K562 (cell line): ENCODE data around the gene TPPP. TPM values are rescaled to one million over a fixed set of nuclear protein-coding genes. Genes with fewer than 3 reads are reported as not detected.

Experiments used
- ATAC-seq: fragments of 200-7000 bp; cut with Tn5 transposase; 3 replicates; pipeline ENCODE4 v1.9.1; 2020; ENCODE audit warnings: moderate library complexity
- BruUV-seq: library from RNA; stranded (reverse); fragments of 400-500 nt; replicated peaks from 2 replicates; lab custom pipeline; 2021; lab: Mats Ljungman, UMichigan
- CTCF ChIA-PET: fragments of 300-600 bp; formaldehyde crosslinking; extraction: SDS; loops from one replicate; lab custom pipeline; 2021; ENCODE audit warnings: low intra/inter-chr PET ratio; lab: Yijun Ruan, JAX
- POLR2A ChIA-PET: fragments of 300-600, 350-650 bp; sonication (Branson Sonifier 250); formaldehyde crosslinking; extraction: SDS; loops from one replicate; lab custom pipeline; 2021; ENCODE audit warnings: antibody characterized with exemption, inconsistent platforms; lab: Yijun Ruan, JAX
- DNase-seq, 4 experiments: peaks; one replicate each; pipeline versions ENCODE4 v3.0.0 to v3.0.0-alpha.2; 2011 to 2018; ENCODE audit warnings: low spot score in 3 of 4, mixed read lengths in 3 of 4; ENCODE audit errors: extremely low read depth in 1 of 4
- FAIRE-seq: peaks from 2 replicates; lab custom pipeline; 2011; peaks lifted over from hg19 to GRCh38; lab: Jason Lieb, UNC
- H2AFZ ChIP-seq: 2 replicates; pipeline ENCODE4 v1.6.0; 2011; ENCODE audit warnings: low read depth, low read length, control low read depth, inconsistent platforms
- H3K27ac ChIP-seq: fragments of 200-600 bp; 3 replicates; pipeline ENCODE4 v1.8.0; 2011; ENCODE audit warnings: low read depth, mild to moderate bottlenecking, control low read depth, inconsistent platforms, low read length, moderate library complexity, mixed read lengths; ENCODE audit errors: extremely low read depth
- H3K27me3 ChIP-seq, 2 experiments: fragments of 300-600 bp in 1 of 2; 2 replicates in 1 of 2; 3 replicates in 1 of 2; pipeline versions ENCODE4 v1.6.0 to v1.8.0; 2011; ENCODE audit warnings: inconsistent platforms in 2 of 2, low read length in 2 of 2, mild to moderate bottlenecking in 1 of 2, mixed read lengths in 1 of 2, moderate library complexity in 1 of 2; ENCODE audit not compliant: control insufficient read depth in 2 of 2, insufficient read depth in 2 of 2
- H3K36me3 ChIP-seq: fragments of 300-600 bp; 3 replicates; pipeline ENCODE4 v1.8.0; 2011; ENCODE audit warnings: mild to moderate bottlenecking, low read length, inconsistent platforms; ENCODE audit not compliant: control insufficient read depth, insufficient read depth
- H3K4me1 ChIP-seq, 2 experiments: fragments of 200-600 bp in 1 of 2; replicated peaks in 1 of 2; 2 replicates in 1 of 2; 3 replicates in 1 of 2; pipeline versions ENCODE4 v1.5.1 to v1.8.0; 2011; ENCODE audit warnings: inconsistent platforms in 2 of 2, low read length in 2 of 2, mild to moderate bottlenecking in 1 of 2, mixed read lengths in 1 of 2, moderate library complexity in 1 of 2; ENCODE audit not compliant: control insufficient read depth in 2 of 2, insufficient read depth in 2 of 2
- H3K4me2 ChIP-seq: 2 replicates; pipeline ENCODE4 v1.6.1; 2011; ENCODE audit warnings: low read length, control low read depth, inconsistent platforms, mixed read lengths; ENCODE audit not compliant: insufficient read depth
- H3K4me3 ChIP-seq: fragments of 200-600 bp; sonication (generic), shearing (Covaris generic); 2 replicates; pipeline ENCODE4 v1.5.1; 2016; ENCODE audit warnings: control low read depth, inconsistent platforms
- H3K79me2 ChIP-seq: fragments of 200-600 bp; 3 replicates; pipeline ENCODE4 v1.8.0; 2011; ENCODE audit warnings: low read length, inconsistent platforms; ENCODE audit not compliant: control insufficient read depth, insufficient read depth
- H3K9ac ChIP-seq, 2 experiments: 2 replicates each; pipeline versions ENCODE4 v1.6.0 to v1.6.1; 2011; ENCODE audit warnings: low read depth in 2 of 2, low read length in 2 of 2, control low read depth in 1 of 2, inconsistent platforms in 1 of 2, mild to moderate bottlenecking in 1 of 2, mixed read lengths in 1 of 2; ENCODE audit not compliant: insufficient read depth in 1 of 2
- H3K9me1 ChIP-seq: one replicate; pipeline ENCODE4 v1.6.0; 2011; ENCODE audit warnings: inconsistent platforms, mild to moderate bottlenecking, low read length, moderate library complexity; ENCODE audit not compliant: control insufficient read depth, insufficient read depth
- H3K9me3 ChIP-seq: replicated peaks from 2 replicates; pipeline ENCODE4 v1.5.1; 2011; ENCODE audit warnings: low read depth, low read length, inconsistent platforms; ENCODE audit not compliant: control insufficient read depth, insufficient read depth
- H4K20me1 ChIP-seq: replicated peaks from 2 replicates; pipeline ENCODE4 v1.6.1; 2011; ENCODE audit warnings: low read length, inconsistent platforms, mixed read lengths; ENCODE audit not compliant: control insufficient read depth, insufficient read depth
- COPS2 ChIP-seq: fragments of 450-650 bp; conservative IDR thresholded peaks from 2 replicates; pipeline ENCODE4 v1.6.1; 2016; ENCODE audit warnings: mild to moderate bottlenecking, moderate library complexity
- POLR2G ChIP-seq: fragments of 200-400 bp; formaldehyde crosslinking; IDR thresholded peaks from 2 replicates; pipeline ENCODE4 v1.6.1; 2017; ENCODE audit warnings: low read depth, mild to moderate bottlenecking, antibody characterized with exemption, low read length, moderate library complexity
- ZNF830 ChIP-seq: fragments of 250-450 bp; sonication (Bioruptor Pico); IDR thresholded peaks from 2 replicates; pipeline ENCODE4 v1.5.0; 2021; ENCODE audit warnings: mild to moderate bottlenecking
- WGBS: fragments of 100-300 bp; shearing (Covaris generic); methylation state at CpG from one replicate; pipeline ENCODE4 v1.1.6; 2016; ENCODE audit warnings: low coverage, mixed read lengths; ENCODE audit not compliant: insufficient coverage; ENCODE audit errors: missing lambda C conversion rate; 5-methylcytosine and 5-hydroxymethylcytosine counted together
- in situ Hi-C: fragments of 300-500 bp; cut with MboI; formaldehyde crosslinking; loops from 4 replicates; pipeline ENCODE4 v1.15.0; 2018; ENCODE audit warnings: inconsistent platforms, mixed read lengths
- intact Hi-C: fragments of 100-400 bp; cut with micrococcal nuclease; formaldehyde crosslinking; loops from 2 replicates; pipeline ENCODE4 v1.14.2; 2022
- polyA plus RNA-seq, 8 experiments: library from polyadenylated mRNA; depleted of rRNA in 4 of 8; stranded (reverse) in 5 of 8; unstranded in 3 of 8; fragments of >200 nt; fragmentation: Nextera tagmentation in 2 of 8; fragmentation: Illumina TruSeq in 1 of 8; extraction: Ambion mirVana in 2 of 8; extraction: Trizol in 1 of 8; gene quantifications; 2 replicates each; pipeline versions ENCODE4 v1.2.1 to v1.2.3, GENCODE V29; 2011 to 2014; ENCODE audit warnings: inconsistent platforms in 1 of 8, missing spikeins in 1 of 8
- total RNA-seq, 7 experiments: library from RNA; depleted of rRNA in 6 of 7; stranded (reverse); fragments of >200 nt in 6 of 7; fragmentation: Illumina TruSeq in 2 of 7; extraction: Trizol in 2 of 7; gene quantifications; 2 replicates each; pipeline versions ENCODE4 v1.2.1 to v1.2.3, GENCODE V29; 2011 to 2021; ENCODE audit warnings: low replicate concordance in 1 of 7

The TPPP gene
- total and polyA plus RNA-seq, 9 of the 15 experiments (the other 6 are each of a cell fraction or from before 2014, with no cell fraction given): 0.01 to 0.07 (median 0.03) TPM; not detected in 6

GRCh38 chr5:640461-641330 lies 52.5 kb downstream of the TPPP start:
- no peak for TF ChIP-seq ZNF830 (CRISPR knock-in tag)
- TF ChIP-seq COPS2: no peak
- TF ChIP-seq POLR2G: 0 out of 2 replicates have a peak, but pooled peaks have one; percentile 26
- TF ChIP-seq, all 486 proteins: peak for 1
- Histone ChIP-seq H3K4me1 (peaks cover 0 to 7% of the 10 kb centered on the region in 2 experiments; a peak in 1 of 5 replicates), H3K79me2 (no peaks in the 10 kb centered on the region), H3K27me3 (no peaks in the 10 kb centered on the region), H3K36me3 (peaks cover 99% of the 10 kb centered on the region), H4K20me1 (no peaks in the 10 kb centered on the region; the same call in 1 of the 2 replicates), H3K4me3 (no peak overlapping the region), H3K9ac (peak overlapping the region in 1 of 2 experiments; percentile 33; a peak in 1 of 4 replicates), H3K27ac (no peak overlapping the region), H3K9me1 (no peaks in the 10 kb centered on the region), H2AFZ (no peak overlapping the region), H3K9me3 (no peaks in the 10 kb centered on the region), H3K4me2 (no peak overlapping the region)
- in situ Hi-C loops (no loop called here), intact Hi-C loops (no loop called here)
- FAIRE-seq: no peak
- 93% methylated on average over 35 of the region's 35 CpGs for WGBS
- DNase-seq: no peak
- no TSS peak for BruUV-seq
- ChIA-PET CTCF (no interaction called here), POLR2A (interaction anchor here (0.7 to 1.2 kb wide), 2 partner anchors 12 to 70 kb away, joined by 3 to 5 read pairs; no protein-coding TSS in a partner anchor)
- no peak for ATAC-seq
